HEK293 (cell line): ENCODE measurements around the gene LRP6.

Experiments
- CTCF ChIA-PET: fragments of 350-600 bp; formaldehyde crosslinking; extraction: SDS; loops from one replicate; lab custom pipeline; 2021; ENCODE audit warnings: antibody characterized with exemption; lab: Yijun Ruan, JAX
- POLR2A ChIA-PET: fragments of 300-600 bp; formaldehyde crosslinking; extraction: SDS; loops from one replicate; lab custom pipeline; 2020; ENCODE audit warnings: antibody characterized with exemption, inconsistent platforms; lab: Yijun Ruan, JAX
- H3K27ac ChIP-seq: fragments of 200-500 bp; sonication (Bioruptor generic); 2 replicates; pipeline ENCODE4 v1.5.1; 2014; ENCODE audit warnings: low read depth, low read length, control low read depth, inconsistent platforms; ENCODE audit errors: extremely low read depth
- H3K36me3 ChIP-seq, 2 experiments: fragments of 200-500 bp in 1 of 2; sonication (Bioruptor generic) in 1 of 2; 1 replicate in 1 of 2; 2 replicates in 1 of 2; pipeline ENCODE4 v1.5.1; 2014 to 2017; ENCODE audit warnings: inconsistent platforms in 2 of 2, low read length in 2 of 2; ENCODE audit not compliant: control insufficient read depth in 2 of 2, insufficient read depth in 1 of 2
- H3K4me1 ChIP-seq: fragments of 200-500 bp; sonication (Bioruptor generic); 2 replicates; pipeline ENCODE4 v1.5.1; 2014; ENCODE audit warnings: mild to moderate bottlenecking, low read length, inconsistent platforms; ENCODE audit not compliant: control insufficient read depth, insufficient read depth
- H3K4me3 ChIP-seq: 2 replicates; pipeline ENCODE4 v1.5.1; 2011; ENCODE audit warnings: low read depth, mild to moderate bottlenecking, control low read depth, low read length, moderate library complexity
- H3K9me3 ChIP-seq: fragments of 200-500 bp; sonication (Bioruptor generic); 2 replicates; pipeline ENCODE4 v1.5.1; 2014; ENCODE audit warnings: low read depth, low read length, inconsistent platforms; ENCODE audit not compliant: control insufficient read depth, insufficient read depth
- BCL11B ChIP-seq: fragments of 450-650 bp; formaldehyde crosslinking; IDR thresholded peaks from 2 replicates; pipeline ENCODE4 v1.5.1; 2016; ENCODE audit warnings: low read depth, missing biosample characterization, missing genetic modification characterization
- GLIS1 ChIP-seq: fragments of 450-650 bp; formaldehyde crosslinking; IDR thresholded peaks from 2 replicates; pipeline ENCODE4 v1.5.1; 2016; ENCODE audit warnings: missing biosample characterization, missing genetic modification characterization
- HIC1 ChIP-seq: fragments of 450-650 bp; formaldehyde crosslinking; IDR thresholded peaks from 2 replicates; pipeline ENCODE4 v1.5.1; 2016; ENCODE audit warnings: missing biosample characterization, missing genetic modification characterization
- HOXA7 ChIP-seq: sonication (generic); formaldehyde crosslinking; IDR thresholded peaks from 2 replicates; pipeline ENCODE4 v1.8.1; 2022; ENCODE audit warnings: missing genetic modification reagents, borderline replicate concordance
- PRDM6 ChIP-seq: fragments of 450-650 bp; formaldehyde crosslinking; IDR thresholded peaks from 2 replicates; pipeline ENCODE4 v1.5.1; 2017; ENCODE audit warnings: missing biosample characterization, missing genetic modification characterization
- RBAK ChIP-seq: fragments of 450-650 bp; formaldehyde crosslinking; IDR thresholded peaks from 2 replicates; pipeline ENCODE4 v1.5.1; 2016; ENCODE audit warnings: missing biosample characterization, missing genetic modification characterization
- SCRT1 ChIP-seq: fragments of 450-650 bp; formaldehyde crosslinking; IDR thresholded peaks from 2 replicates; pipeline ENCODE4 v1.5.1; 2016; ENCODE audit warnings: missing biosample characterization, missing genetic modification characterization, borderline replicate concordance
- SCRT2 ChIP-seq: fragments of 450-650 bp; formaldehyde crosslinking; IDR thresholded peaks from 2 replicates; pipeline ENCODE4 v1.5.1; 2016; ENCODE audit warnings: missing biosample characterization, missing genetic modification characterization
- TRIM28 ChIP-seq: IDR thresholded peaks from 2 replicates; pipeline ENCODE4 v1.6.1; 2011; ENCODE audit warnings: low read length, control low read depth, borderline replicate concordance
- YY1 ChIP-seq: fragments of 450-650 bp; formaldehyde crosslinking; IDR thresholded peaks from 2 replicates; pipeline ENCODE4 v1.5.1; 2018; ENCODE audit warnings: missing biosample characterization, missing genetic modification characterization
- ZBTB17 ChIP-seq: fragments of 450-650 bp; formaldehyde crosslinking; IDR thresholded peaks from 2 replicates; pipeline ENCODE4 v1.5.1; 2016; ENCODE audit warnings: missing biosample characterization, missing genetic modification characterization
- ZFHX2 ChIP-seq: fragments of 450-650 bp; formaldehyde crosslinking; conservative IDR thresholded peaks from 2 replicates; pipeline ENCODE4 v1.5.1; 2016; ENCODE audit warnings: missing biosample characterization, missing genetic modification characterization
- ZNF132 ChIP-seq: fragments of 450-650 bp; formaldehyde crosslinking; IDR thresholded peaks from 2 replicates; pipeline ENCODE4 v1.5.1; 2017; ENCODE audit warnings: missing biosample characterization, missing genetic modification characterization, borderline replicate concordance
- ZNF16 ChIP-seq: fragments of 450-650 bp; formaldehyde crosslinking; IDR thresholded peaks from 2 replicates; pipeline ENCODE4 v1.5.1; 2016; ENCODE audit warnings: low read depth, missing biosample characterization, missing genetic modification characterization
- ZNF174 ChIP-seq: fragments of 450-650 bp; formaldehyde crosslinking; IDR thresholded peaks from 2 replicates; pipeline ENCODE4 v1.5.0; 2017; ENCODE audit warnings: missing biosample characterization, mild to moderate bottlenecking, missing genetic modification characterization
- ZNF280D ChIP-seq: fragments of 450-650 bp; formaldehyde crosslinking; IDR thresholded peaks from 2 replicates; pipeline ENCODE4 v1.5.1; 2016; ENCODE audit warnings: missing biosample characterization, missing genetic modification characterization
- ZNF335 ChIP-seq: fragments of 450-650 bp; formaldehyde crosslinking; conservative IDR thresholded peaks from 2 replicates; pipeline ENCODE4 v1.5.1; 2016; ENCODE audit warnings: missing biosample characterization, missing genetic modification characterization
- ZNF350 ChIP-seq: fragments of 450-650 bp; formaldehyde crosslinking; IDR thresholded peaks from 2 replicates; pipeline ENCODE4 v1.5.0; 2017; ENCODE audit warnings: missing biosample characterization, mild to moderate bottlenecking, missing genetic modification characterization
- ZNF391 ChIP-seq: fragments of 450-650 bp; formaldehyde crosslinking; IDR thresholded peaks from 2 replicates; pipeline ENCODE4 v1.5.1; 2016; ENCODE audit warnings: low read depth, missing biosample characterization, missing genetic modification characterization, borderline replicate concordance
- ZNF394 ChIP-seq: fragments of 450-650 bp; formaldehyde crosslinking; IDR thresholded peaks from 2 replicates; pipeline ENCODE4 v1.5.1; 2016; ENCODE audit warnings: missing biosample characterization, missing genetic modification characterization, mild to moderate bottlenecking, moderate library complexity, borderline replicate concordance
- ZNF433 ChIP-seq: fragments of 450-650 bp; formaldehyde crosslinking; IDR thresholded peaks from 2 replicates; pipeline ENCODE4 v1.5.1; 2016; ENCODE audit warnings: missing biosample characterization, missing genetic modification characterization, low read depth
- ZNF488 ChIP-seq: fragments of 450-650 bp; formaldehyde crosslinking; IDR thresholded peaks from 2 replicates; pipeline ENCODE4 v1.5.1; 2016; ENCODE audit warnings: missing biosample characterization, missing genetic modification characterization
- ZNF571 ChIP-seq: fragments of 450-650 bp; formaldehyde crosslinking; IDR thresholded peaks from 2 replicates; pipeline ENCODE4 v1.5.0; 2017; ENCODE audit warnings: missing biosample characterization, missing genetic modification characterization
- ZNF600 ChIP-seq: fragments of 450-650 bp; formaldehyde crosslinking; IDR thresholded peaks from 2 replicates; pipeline ENCODE4 v1.5.1; 2016; ENCODE audit warnings: missing biosample characterization, missing genetic modification characterization
- ZNF623 ChIP-seq: fragments of 450-650 bp; formaldehyde crosslinking; IDR thresholded peaks from 2 replicates; pipeline ENCODE4 v1.5.1; 2016; ENCODE audit warnings: missing biosample characterization, missing genetic modification characterization

LRP6 gene

GRCh38 chr12:12217018-12217359 is 49.9 kb downstream of the LRP6 start (continued):
- no peak for TF ChIP-seq YY1
- TF ChIP-seq ZNF391 (tag by site-specific recombination) = no peak
- TF ChIP-seq SCRT1 (tag by site-specific recombination) = 0 out of 2 replicates have a peak, but pooled peaks have one; percentile 19

GRCh38 chr12:12216349-12217017 is 50.4 kb downstream of the LRP6 start:
- TF ChIP-seq HOXA7 (CRISPR knock-in tag) = no peak
- no peak for TF ChIP-seq ZNF174 (tag by site-specific recombination)
- TF ChIP-seq ZNF280D = no peak
- TF ChIP-seq ZNF394 (tag by site-specific recombination) = no peak
- TF ChIP-seq RBAK = no peak
- no peaks in the 10 kb centered on the region for H3K36me3 ChIP-seq
- CTCF ChIA-PET = interaction anchor here (0.7 kb wide), 1 partner anchor 88 kb away, joined by 3 read pairs; no protein-coding TSS in a partner anchor
- H3K9me3 ChIP-seq = no peaks in the 10 kb centered on the region
- no peak overlapping the region for H3K27ac ChIP-seq
- POLR2A ChIA-PET = interaction anchor here (0.7 to 1.0 kb wide), 2 partner anchors 50 to 260 kb away, joined by 3 to 4 read pairs; partner anchors contain the start of gene LRP6
- no peak overlapping the region for H3K4me3 ChIP-seq
- peaks cover 24% of the 10 kb centered on the region for H3K4me1 ChIP-seq

GRCh38 chr12:12214635-12215131 is 52.2 kb downstream of the LRP6 start:
- peaks cover 24% of the 10 kb centered on the region for H3K4me1 ChIP-seq
- ChIA-PET CTCF (interaction anchor here (1.1 kb wide), 1 partner anchor 62 kb away, joined by 3 read pairs; no protein-coding TSS in a partner anchor), POLR2A (no interaction called here)
- 0 out of 2 replicates have a peak overlapping the region, but pooled peaks have one; percentile 28 for H3K27ac ChIP-seq
- no peak for TF ChIP-seq ZNF132 (tag by site-specific recombination)
- TF ChIP-seq GLIS1 (tag by site-specific recombination) = no peak
- TF ChIP-seq ZNF350 = no peak
- no peak for TF ChIP-seq TRIM28
- TF ChIP-seq ZNF433 (tag by site-specific recombination) = no peak
- TF ChIP-seq ZNF335 (tag by site-specific recombination) = no peak
- no peak for TF ChIP-seq SCRT2 (tag by site-specific recombination)
- peak; percentile 72 for TF ChIP-seq PRDM6 (tag by site-specific recombination)
- no peak for TF ChIP-seq HOXA7 (CRISPR knock-in tag)
- peak; percentile 73 for TF ChIP-seq ZBTB17 (tag by site-specific recombination)
- no peak for TF ChIP-seq HIC1 (tag by site-specific recombination)
- TF ChIP-seq ZNF488 = no peak
- no peak for TF ChIP-seq ZFHX2 (tag by site-specific recombination)
- TF ChIP-seq ZNF16 = no peak
- no peak for TF ChIP-seq ZNF623 (tag by site-specific recombination)
- no peak for TF ChIP-seq ZNF571
- TF ChIP-seq ZNF600 = no peak
- no peak for TF ChIP-seq BCL11B (tag by site-specific recombination)
- TF ChIP-seq, all 188 proteins: peak for 2
- Histone ChIP-seq H3K9me3 (no peaks in the 10 kb centered on the region), H3K4me3 (no peak overlapping the region), H3K36me3 (no peaks in the 10 kb centered on the region)
